Body of pancreas (tissue), 4 donors: ENCODE results near the gene RPS6KA5.

Experiments
- POLR2A ChIP-seq, 3 donors: fragments of 450-650 bp; IDR thresholded peaks; one replicate each; pipeline ENCODE4 v1.6.1; 2016; ENCODE audit warnings: antibody characterized with exemption in 3 of 3, mild to moderate bottlenecking in 2 of 3
- TF ChIP-seq, protein P1 (sequence below), 7 experiments: fragments of 450-650 bp in 4 of 7; fragments of 200-600 bp in 3 of 7; sonication (generic) in 3 of 7; IDR thresholded peaks; one replicate each; pipeline ENCODE4 v1.5.1; 2016 to 2019; ENCODE audit warnings: antibody characterized with exemption in 7 of 7

DNA sequence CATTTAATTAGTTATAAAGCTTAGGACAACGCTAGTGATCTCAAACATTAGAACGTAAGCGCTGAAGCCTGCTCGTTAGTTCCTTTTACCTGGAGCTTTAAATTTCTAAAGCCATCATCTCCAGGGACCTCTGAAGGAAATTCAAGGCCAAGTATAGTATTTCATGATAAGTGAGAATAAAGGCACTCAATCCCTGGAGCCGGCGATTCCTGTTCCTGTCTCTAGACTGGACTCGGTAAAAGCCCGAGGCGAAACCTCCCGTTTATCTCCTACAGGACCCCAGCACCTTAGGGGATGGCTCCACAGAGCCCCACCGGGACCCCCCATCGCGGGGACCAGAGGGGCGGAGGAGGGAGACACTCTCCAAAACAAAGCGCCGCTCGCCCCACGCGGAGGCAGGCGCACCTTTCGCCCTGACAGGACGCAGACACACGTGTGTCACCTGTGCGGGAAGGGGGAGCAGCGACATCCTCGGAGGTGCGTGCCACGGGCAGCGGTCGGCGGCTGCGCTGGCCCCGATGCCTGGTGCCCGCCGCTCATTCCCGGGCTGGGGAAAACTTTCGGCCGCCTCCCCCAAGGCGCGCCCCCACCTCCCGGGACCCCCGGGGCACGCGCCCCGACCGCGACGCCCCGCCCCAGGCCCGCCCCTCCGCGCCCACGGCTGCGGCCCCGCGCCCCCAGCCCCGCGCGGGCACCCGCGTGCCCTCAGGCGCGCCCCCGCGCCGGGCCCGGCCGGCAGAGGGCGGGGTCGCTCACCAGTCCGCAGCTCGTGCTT, 678 bp downstream of the RPS6KA5 start:
- TF ChIP-seq POLR2A (IDR thresholded peaks at IDR 0.05) = no peak
- TF ChIP-seq, protein P1, sequence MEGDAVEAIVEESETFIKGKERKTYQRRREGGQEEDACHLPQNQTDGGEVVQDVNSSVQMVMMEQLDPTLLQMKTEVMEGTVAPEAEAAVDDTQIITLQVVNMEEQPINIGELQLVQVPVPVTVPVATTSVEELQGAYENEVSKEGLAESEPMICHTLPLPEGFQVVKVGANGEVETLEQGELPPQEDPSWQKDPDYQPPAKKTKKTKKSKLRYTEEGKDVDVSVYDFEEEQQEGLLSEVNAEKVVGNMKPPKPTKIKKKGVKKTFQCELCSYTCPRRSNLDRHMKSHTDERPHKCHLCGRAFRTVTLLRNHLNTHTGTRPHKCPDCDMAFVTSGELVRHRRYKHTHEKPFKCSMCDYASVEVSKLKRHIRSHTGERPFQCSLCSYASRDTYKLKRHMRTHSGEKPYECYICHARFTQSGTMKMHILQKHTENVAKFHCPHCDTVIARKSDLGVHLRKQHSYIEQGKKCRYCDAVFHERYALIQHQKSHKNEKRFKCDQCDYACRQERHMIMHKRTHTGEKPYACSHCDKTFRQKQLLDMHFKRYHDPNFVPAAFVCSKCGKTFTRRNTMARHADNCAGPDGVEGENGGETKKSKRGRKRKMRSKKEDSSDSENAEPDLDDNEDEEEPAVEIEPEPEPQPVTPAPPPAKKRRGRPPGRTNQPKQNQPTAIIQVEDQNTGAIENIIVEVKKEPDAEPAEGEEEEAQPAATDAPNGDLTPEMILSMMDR (IDR thresholded peaks at IDR 0.05) = peak in 2 of 7 experiments; percentile 35 to 43
